ENCODE data around the gene CMTM2. TPM values are rescaled to one million over a fixed set of nuclear protein-coding genes. Genes with fewer than 3 reads are reported as not detected.

CMTM2 gene
- 1 to 10 TPM in 2 of 3 donors, under 1 TPM in 1; 0.16 to 8.0 (median 3.8) TPM for polyA plus RNA-seq

DNA sequence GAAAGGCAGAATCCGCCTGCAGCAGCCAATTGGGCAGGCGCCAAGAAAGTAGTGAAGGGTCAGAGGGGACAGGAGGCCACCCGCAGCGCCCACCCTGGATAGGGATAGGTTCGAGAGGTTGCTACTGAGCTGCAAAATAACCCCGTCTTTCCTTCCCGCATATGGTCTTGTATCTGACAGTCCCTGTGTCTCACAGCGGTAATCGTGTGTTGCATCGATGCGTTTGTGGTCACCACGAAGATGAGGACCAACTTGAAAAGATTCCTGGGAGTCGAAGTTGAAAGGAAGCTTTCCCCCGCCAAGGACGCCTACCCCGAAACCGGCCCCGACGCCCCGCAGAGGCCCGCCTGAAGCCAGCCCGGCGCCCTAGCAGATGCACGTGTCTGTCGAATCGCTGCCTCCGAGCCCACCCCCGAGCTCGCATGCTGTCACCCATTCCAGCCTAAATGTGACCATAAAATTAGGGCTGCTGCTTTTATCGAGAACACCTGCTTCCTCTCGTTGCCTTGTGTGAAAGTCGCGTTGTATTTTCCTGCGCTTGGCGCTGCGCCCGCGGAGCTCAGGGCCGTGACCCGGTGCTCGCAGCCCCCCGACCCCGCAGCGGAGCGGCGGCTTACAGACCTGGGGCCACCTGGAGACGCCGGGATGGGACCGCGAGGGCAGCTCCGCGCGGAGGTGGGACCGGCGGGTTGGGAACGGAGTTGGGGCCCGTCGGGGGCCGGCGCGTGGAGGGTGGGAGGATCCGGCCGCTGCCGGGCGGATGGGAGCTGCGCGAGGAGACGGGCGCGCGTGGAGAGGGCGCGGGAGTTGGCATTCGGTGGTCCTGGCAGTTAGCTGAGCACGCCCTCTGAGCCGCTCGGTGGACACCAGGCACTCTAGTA, at the start of gene CMTM2:
CMTM2 (plus strand) TSS at position 813 of the 881 bp plus-strand sequence. CDS start 145 bp downstream, outside the sequence.
- WGBS, 3 donors, result 16 to 22% (median 21%) methylated on average over 76 to 77 of the region's 77 CpGs

GRCh38 chr16:66529475-66529874, 49.8 kb upstream of the CMTM2 start:
- H3K27ac ChIP-seq (ENCODE audit: low read depth, low read length), result no peak overlapping the region
- WGBS, 3 donors, result 87 to 91% (median 88%) methylated on average over 6 of the region's 6 CpGs

More for the DNA sequence above, at the start of gene CMTM2:
- H3K27ac ChIP-seq (ENCODE audit: low read depth, low read length), result no peak within 1 kb of the TSS

- no peak overlapping the region for H3K27ac ChIP-seq (ENCODE audit: low read depth, low read length)
- WGBS, 3 donors, result 85 to 100% (median 95%) methylated on average over 1 of the region's 1 CpG
Measured at GRCh38 chr16:66534376-66534799, 44.9 kb upstream of the CMTM2 start.

DNA sequence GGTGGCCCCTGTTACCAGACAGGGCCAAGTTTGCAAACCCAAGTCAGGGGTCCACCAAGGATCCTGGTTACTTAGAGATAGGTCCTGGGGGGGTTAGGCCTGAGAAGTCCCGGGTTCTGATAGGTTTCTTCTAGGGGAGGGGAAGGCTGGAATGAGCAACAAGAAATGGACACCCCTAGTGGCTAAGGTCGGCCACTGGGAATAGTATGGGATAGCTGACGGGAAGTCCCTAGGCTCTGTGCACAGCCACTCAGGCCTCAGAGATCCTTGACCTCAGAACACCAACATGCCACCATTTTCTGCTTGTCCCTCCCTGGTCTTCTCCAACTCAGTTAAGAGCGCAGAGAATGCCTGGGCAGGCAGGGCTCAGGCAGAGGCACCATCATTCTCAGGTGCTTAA, 42.7 kb upstream of the CMTM2 start:
- WGBS, 3 donors, result 92 to 97% (median 93%) methylated on average over 4 of the region's 4 CpGs
- no peak overlapping the region for H3K27ac ChIP-seq (ENCODE audit: low read depth, low read length)

- 93 to 97% (median 94%) methylated on average over 2 of the region's 2 CpGs for WGBS, 3 donors
- H3K27ac ChIP-seq (ENCODE audit: low read depth, low read length), result no peak overlapping the region
Measured at GRCh38 chr16:66537236-66537635, 42.0 kb upstream of the CMTM2 start.

- H3K27ac ChIP-seq (ENCODE audit: low read depth, low read length), result no peak overlapping the region
- WGBS, 3 donors, result 90 to 97% (median 93%) methylated on average over 5 of the region's 5 CpGs
Measured at GRCh38 chr16:66538910-66539309, 40.4 kb upstream of the CMTM2 start.

- H3K27ac ChIP-seq (ENCODE audit: low read depth, low read length), result no peak overlapping the region
- WGBS, 3 donors, result 61 to 93% (median 65%) methylated on average over 3 of the region's 3 CpGs
Measured at GRCh38 chr16:66539623-66540469, 39.4 kb upstream of the CMTM2 start.

DNA sequence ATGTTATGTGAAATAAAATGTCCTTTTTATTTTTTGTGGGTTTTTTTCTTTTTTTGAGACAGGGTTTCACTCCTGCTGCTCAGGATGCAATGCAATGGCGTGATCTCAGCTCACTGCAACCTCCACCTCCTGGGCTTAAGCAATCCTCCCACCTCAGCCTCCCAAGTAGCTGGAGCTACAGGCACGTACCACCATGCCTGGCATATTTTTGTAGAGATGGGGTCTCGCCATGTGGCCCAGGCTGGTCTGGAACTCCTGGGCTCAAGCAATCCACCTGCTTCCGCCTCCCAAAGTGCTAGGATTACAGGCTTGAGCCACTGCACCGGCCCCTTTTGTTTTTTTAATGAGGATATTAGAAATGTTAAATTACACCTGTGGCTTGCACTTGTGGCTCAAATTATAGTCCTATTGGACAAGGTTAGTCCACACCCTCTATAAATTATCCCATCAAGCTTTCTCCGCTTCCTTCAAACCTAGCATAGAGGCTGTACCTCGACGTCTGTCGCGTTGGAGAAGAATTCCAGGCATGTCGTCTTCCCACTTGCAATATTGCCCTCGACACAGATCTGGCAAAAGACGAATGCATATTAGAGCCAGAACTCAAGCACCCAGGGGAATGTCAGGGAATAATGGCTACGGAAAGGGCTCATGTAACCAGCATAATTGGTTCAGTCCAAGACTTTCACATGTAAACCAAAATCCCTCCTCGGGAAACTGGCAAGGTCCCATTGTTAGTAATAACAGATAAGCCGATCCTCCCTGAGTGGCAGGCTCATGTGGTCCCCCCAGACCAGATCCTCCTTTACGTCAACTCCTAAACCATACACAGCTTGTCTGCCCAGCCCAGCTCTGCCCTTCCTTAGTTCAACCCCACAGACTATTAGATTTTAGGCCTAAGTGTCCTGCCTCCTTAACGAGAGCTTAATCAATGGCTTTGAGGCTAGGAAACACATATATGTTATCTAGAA, 37.6 kb upstream of the CMTM2 start:
- 75 to 84% (median 83%) methylated on average over 18 of the region's 18 CpGs for WGBS, 3 donors
- H3K27ac ChIP-seq (ENCODE audit: low read depth, low read length), result no peak overlapping the region

DNA sequence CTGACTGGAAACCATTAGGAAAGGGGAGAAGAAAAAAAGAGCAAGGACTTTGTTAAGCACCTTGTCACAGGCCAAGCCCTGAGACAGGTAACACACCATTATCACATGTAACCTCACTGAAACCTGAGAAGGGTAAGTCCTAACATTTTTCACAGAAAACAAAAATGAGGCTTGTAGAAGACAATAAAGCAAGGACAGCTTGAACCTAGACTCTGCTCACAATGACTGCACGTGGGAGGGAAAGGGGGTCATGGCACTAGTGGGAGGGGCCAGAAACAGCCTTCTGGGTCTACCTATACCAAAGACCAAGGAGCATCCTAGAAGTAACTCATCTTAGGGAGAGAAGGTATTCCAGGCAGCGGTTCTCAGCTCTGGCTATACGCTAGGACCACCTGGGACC, 36.9 kb upstream of the CMTM2 start:
- H3K27ac ChIP-seq (ENCODE audit: low read depth, low read length), result no peak overlapping the region
- 91 to 96% (median 93%) methylated on average over 3 of the region's 3 CpGs for WGBS, 3 donors

DNA sequence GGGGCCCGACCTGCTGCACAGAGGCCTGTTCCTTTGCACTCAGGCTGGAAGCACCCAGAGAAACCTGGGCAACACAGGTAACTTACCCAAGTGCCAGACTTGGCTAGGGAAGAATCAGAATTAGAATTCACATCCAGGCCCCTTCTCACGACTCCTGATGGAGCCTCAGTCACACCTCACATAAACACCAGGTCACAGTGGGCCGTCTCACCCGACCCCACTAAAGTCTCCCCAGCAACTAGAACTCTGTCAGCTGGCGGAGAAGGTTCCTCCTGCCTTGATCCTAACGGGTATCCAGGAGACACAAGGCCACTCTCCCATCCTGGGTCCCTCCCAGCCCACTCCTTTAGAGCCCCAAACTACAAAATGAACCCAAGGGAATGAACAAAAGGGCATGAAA, 35.7 kb upstream of the CMTM2 start:
- no peak overlapping the region for H3K27ac ChIP-seq (ENCODE audit: low read depth, low read length)
- 79 to 88% (median 84%) methylated on average over 6 of the region's 6 CpGs for WGBS, 3 donors

DNA sequence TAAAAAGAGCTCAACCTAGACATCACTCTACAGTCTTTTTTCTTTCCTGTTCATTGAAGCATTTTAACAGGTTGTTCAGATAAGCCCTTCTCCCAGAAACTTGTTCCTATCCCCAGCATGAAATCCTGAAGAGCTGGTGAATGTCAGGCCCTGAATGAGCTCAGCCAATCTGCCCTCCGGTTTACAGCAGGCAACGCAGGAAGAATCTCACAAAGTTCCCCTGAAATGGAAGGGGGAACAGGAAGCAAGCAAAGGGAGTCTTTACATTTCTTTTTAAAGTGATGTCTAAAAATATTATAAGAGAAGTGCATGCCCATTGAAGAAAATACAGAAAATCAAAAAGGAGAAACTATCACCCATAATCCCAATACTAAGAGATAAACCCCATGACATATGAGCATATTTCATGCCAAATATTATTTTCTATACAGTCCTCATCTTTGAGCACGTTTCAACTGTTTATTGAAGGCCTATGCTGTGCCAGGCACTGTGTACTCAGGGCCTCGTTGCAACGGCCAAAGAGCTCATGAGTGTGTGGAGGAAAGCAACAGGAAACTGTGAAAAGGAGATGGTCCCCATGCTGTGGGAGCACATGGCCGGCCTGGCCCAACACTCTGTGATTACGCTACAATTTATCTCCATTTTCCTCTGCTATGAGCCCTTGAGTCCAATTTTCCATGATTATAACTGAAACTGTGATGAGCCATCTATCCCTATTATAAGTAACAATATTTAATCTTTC, 35.1 kb upstream of the CMTM2 start:
- H3K27ac ChIP-seq (ENCODE audit: low read depth, low read length), result no peak overlapping the region
- WGBS, 3 donors, result 53 to 77% (median 64%) methylated on average over 7 of the region's 7 CpGs

GRCh38 chr16:66547101-66547989, 31.9 kb upstream of the CMTM2 start:
- 94 to 95% (median 95%) methylated on average over 5 of the region's 5 CpGs for WGBS, 3 donors
- H3K27ac ChIP-seq (ENCODE audit: low read depth, low read length), result no peak overlapping the region

GRCh38 chr16:66548068-66548467, 31.2 kb upstream of the CMTM2 start:
- H3K27ac ChIP-seq (ENCODE audit: low read depth, low read length), result no peak overlapping the region
- 81 to 91% (median 83%) methylated on average over 4 of the region's 4 CpGs for WGBS, 3 donors

- peak overlapping the region; percentile 22 for H3K27ac ChIP-seq (ENCODE audit: low read depth, low read length)
- 47 to 74% (median 48%) methylated on average over 9 of the region's 9 CpGs for WGBS, 3 donors
Measured at GRCh38 chr16:66548868-66549267, 30.4 kb upstream of the CMTM2 start.

GRCh38 chr16:66549284-66550131, 29.8 kb upstream of the CMTM2 start, which contains the start of gene TK2:
TK2 (minus strand) TSS chr16:66550122; CDS start chr16:66550061, 61 bp downstream.
- WGBS, 3 donors, result 2% methylated on average over 76 to 80 of the region's 80 CpGs
- peak within 1 kb of the TSS; percentile 22 for H3K27ac ChIP-seq (ENCODE audit: low read depth, low read length)

- H3K27ac ChIP-seq (ENCODE audit: low read depth, low read length), result no peak overlapping the region
- 21 to 52% (median 26%) methylated on average over 6 of the region's 6 CpGs for WGBS, 3 donors
Measured at GRCh38 chr16:66551348-66551759, 27.9 kb upstream of the CMTM2 start.

Data from adipose tissue (tissue), 3 donors.